Measurements from ENCODE around the gene CCDC192. TPM values are rescaled to one million over a fixed set of nuclear protein-coding genes. Genes with fewer than 3 reads are reported as not detected.

Gene CCDC192
- total RNA-seq, 4 donors from 2014 or later = not detected

DNA sequence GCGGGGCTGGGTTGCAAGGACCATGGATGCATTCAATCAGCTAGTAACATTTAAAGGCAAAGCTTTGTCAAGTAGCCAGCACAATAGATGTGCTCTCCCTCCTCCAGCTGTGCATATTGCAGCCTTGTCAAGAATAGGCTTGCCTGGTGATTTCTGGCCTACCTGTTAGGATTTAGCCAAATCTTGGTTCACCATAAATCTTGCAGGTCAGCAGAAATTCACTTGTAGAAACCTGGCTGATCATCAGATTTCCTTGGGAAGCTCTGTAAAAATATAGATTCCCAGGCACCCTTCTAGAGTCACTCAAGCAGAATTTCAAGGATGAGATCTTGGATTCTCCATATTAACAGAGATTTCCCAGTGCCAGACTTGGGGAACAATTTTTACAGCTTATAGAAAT is 228.2 kb downstream of the CCDC192 start:
- 86 to 100% methylated on average over 1 of the region's 1 CpG for WGBS, 2 donors (ENCODE audit: low coverage in 1 of 2)
- no peaks in the 10 kb centered on the region for H3K27me3 ChIP-seq
- H3K9me3 ChIP-seq = no peaks in the 10 kb centered on the region
- H3K4me3 ChIP-seq = no peak overlapping the region
- H3K36me3 ChIP-seq = no peaks in the 10 kb centered on the region
- H3K4me1 ChIP-seq = peaks cover 0 to 13% (median 4%) of the 10 kb centered on the region in 4 donors
- in situ Hi-C loops (cut with MboI; ENCODE audit: low pct_ligation_motif_present in 1 of 4, low pct_unique_long_range_greater_than_20kb in 1 of 4, low sequenced_read_pairs in 3 of 4) = no loop called here
- DNase-seq = no peak
- TF ChIP-seq, protein P1, sequence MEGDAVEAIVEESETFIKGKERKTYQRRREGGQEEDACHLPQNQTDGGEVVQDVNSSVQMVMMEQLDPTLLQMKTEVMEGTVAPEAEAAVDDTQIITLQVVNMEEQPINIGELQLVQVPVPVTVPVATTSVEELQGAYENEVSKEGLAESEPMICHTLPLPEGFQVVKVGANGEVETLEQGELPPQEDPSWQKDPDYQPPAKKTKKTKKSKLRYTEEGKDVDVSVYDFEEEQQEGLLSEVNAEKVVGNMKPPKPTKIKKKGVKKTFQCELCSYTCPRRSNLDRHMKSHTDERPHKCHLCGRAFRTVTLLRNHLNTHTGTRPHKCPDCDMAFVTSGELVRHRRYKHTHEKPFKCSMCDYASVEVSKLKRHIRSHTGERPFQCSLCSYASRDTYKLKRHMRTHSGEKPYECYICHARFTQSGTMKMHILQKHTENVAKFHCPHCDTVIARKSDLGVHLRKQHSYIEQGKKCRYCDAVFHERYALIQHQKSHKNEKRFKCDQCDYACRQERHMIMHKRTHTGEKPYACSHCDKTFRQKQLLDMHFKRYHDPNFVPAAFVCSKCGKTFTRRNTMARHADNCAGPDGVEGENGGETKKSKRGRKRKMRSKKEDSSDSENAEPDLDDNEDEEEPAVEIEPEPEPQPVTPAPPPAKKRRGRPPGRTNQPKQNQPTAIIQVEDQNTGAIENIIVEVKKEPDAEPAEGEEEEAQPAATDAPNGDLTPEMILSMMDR (IDR thresholded peaks at IDR 0.05) = no peak
- TF ChIP-seq EP300 (IDR thresholded peaks at IDR 0.05; ENCODE audit: low read depth) (no peak), POLR2A (IDR thresholded peaks at IDR 0.05) (no peak), POLR2AphosphoS5 (IDR thresholded peaks at IDR 0.05) (no peak)
- no peak overlapping the region for H3K27ac ChIP-seq
- intact Hi-C loops (cut with DNase I; ENCODE audit: low total_unique reads) = no loop called here

DNA sequence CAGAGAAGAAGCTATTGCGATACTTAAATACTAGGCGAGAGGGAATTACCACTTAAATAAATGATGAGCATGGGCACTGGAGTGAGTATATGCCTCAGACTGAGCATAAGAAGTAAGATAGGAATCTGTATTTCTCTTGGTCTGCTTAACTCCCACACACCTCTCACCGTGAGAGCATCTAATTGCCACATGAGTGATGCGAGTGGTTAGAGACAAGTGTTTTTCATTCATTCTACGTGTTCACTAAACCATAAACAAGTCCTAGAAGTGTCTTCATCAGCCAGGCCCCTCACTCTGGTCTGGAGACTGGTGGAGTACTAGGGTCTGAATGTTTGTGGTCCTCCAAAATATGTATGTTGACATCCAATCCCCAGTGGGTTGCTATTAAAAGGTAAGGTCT is 230.2 kb downstream of the CCDC192 start:
- Histone ChIP-seq H3K27ac (no peak overlapping the region), H3K4me3 (no peak overlapping the region), H3K36me3 (no peaks in the 10 kb centered on the region), H3K4me1 (peaks cover 0 to 10% (median 2%) of the 10 kb centered on the region in 4 donors), H3K9me3 (no peaks in the 10 kb centered on the region), H3K27me3 (no peaks in the 10 kb centered on the region)
- WGBS, 2 donors (ENCODE audit: low coverage in 1 of 2) = 84 to 95% methylated on average over 3 to 5 of the region's 5 CpGs
- intact Hi-C loops (cut with DNase I; ENCODE audit: low total_unique reads) (no loop called here), in situ Hi-C loops (cut with MboI; ENCODE audit: low pct_ligation_motif_present in 1 of 4, low pct_unique_long_range_greater_than_20kb in 1 of 4, low sequenced_read_pairs in 3 of 4) (no loop called here)
- no peak for TF ChIP-seq EP300 (IDR thresholded peaks at IDR 0.05; ENCODE audit: low read depth)
- TF ChIP-seq POLR2AphosphoS5 (IDR thresholded peaks at IDR 0.05) = no peak
- TF ChIP-seq, protein P1 (IDR thresholded peaks at IDR 0.05) = no peak
- TF ChIP-seq POLR2A (IDR thresholded peaks at IDR 0.05) = no peak
- no peak for DNase-seq

DNA sequence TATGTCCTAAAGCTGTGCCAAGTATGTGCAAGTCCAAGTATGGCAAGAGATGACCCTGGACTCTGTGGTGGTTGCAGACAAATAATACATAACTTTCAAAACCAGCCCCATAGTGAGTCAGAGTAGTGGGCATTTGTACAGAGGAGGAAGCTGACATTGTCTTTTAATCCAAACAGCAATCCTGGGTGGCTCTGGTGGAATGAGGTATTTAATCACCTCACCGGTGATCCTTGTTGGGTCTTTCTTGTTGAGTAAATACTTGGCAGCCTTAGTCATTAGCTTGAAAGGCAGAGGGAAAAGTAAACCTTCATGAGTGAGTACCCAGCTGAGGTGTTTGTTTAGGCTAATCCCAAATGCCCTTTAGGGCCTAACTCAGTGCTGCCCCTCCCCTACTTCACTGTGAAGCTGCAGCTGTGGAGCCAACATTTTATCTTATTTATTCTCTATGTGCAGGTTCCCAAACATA is 231.6 kb downstream of the CCDC192 start:
- TF ChIP-seq, protein P1 (IDR thresholded peaks at IDR 0.05) = no peak
- TF ChIP-seq EP300 (IDR thresholded peaks at IDR 0.05; ENCODE audit: low read depth) (no peak), POLR2A (IDR thresholded peaks at IDR 0.05) (no peak), POLR2AphosphoS5 (IDR thresholded peaks at IDR 0.05) (no peak)
- H3K36me3 ChIP-seq = no peaks in the 10 kb centered on the region
- no peaks in the 10 kb centered on the region for H3K9me3 ChIP-seq
- DNase-seq = no peak
- in situ Hi-C loops (cut with MboI; ENCODE audit: low pct_ligation_motif_present in 1 of 4, low pct_unique_long_range_greater_than_20kb in 1 of 4, low sequenced_read_pairs in 3 of 4) (no loop called here), intact Hi-C loops (cut with DNase I; ENCODE audit: low total_unique reads) (no loop called here)
- no peaks in the 10 kb centered on the region for H3K27me3 ChIP-seq
- 40 to 45% methylated on average over 1 of the region's 1 CpG for WGBS, 2 donors (ENCODE audit: low coverage in 1 of 2)
- no peak overlapping the region for H3K4me3 ChIP-seq
- peak overlapping the region in 3 of 4 donors; percentile 7 to 43 (median 13) for H3K27ac ChIP-seq
- H3K4me1 ChIP-seq = peaks cover 0 to 10% (median 2%) of the 10 kb centered on the region in 4 donors

DNA sequence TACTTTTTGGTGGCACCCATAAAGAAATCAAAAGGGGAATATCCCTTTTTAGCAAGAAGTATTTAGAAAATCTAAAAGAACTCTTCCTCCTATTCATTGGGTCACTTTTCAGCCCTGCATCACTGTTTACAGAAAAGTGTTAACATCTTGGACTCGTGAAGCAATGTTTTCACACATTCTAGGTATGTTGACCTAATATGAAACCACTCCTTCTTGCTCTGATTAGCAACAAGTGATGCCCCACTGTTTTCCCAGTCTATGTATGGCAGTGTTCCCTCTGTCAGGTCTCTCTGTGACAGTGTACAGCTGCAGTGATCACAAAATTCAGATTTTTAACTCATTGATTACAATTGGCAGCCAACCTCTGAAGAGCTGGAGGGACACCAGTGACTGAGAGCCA is 232.2 kb downstream of the CCDC192 start:
- DNase-seq = no peak
- Histone ChIP-seq H3K27ac (peak overlapping the region in 1 of 4 donors; percentile 43), H3K4me3 (no peak overlapping the region), H3K9me3 (no peaks in the 10 kb centered on the region), H3K27me3 (no peaks in the 10 kb centered on the region), H3K4me1 (peaks cover 0 to 10% (median under 1%) of the 10 kb centered on the region in 4 donors), H3K36me3 (no peaks in the 10 kb centered on the region)
- in situ Hi-C loops (cut with MboI; ENCODE audit: low pct_ligation_motif_present in 1 of 4, low pct_unique_long_range_greater_than_20kb in 1 of 4, low sequenced_read_pairs in 3 of 4) = no loop called here
- intact Hi-C loops (cut with DNase I; ENCODE audit: low total_unique reads) = no loop called here
- 38 to 43% methylated on average over 1 of the region's 1 CpG for WGBS, 2 donors (ENCODE audit: low coverage in 1 of 2)
- TF ChIP-seq POLR2AphosphoS5 (IDR thresholded peaks at IDR 0.05) = no peak
- no peak for TF ChIP-seq EP300 (IDR thresholded peaks at IDR 0.05; ENCODE audit: low read depth)
- TF ChIP-seq, protein P1 (IDR thresholded peaks at IDR 0.05) = no peak
- no peak for TF ChIP-seq POLR2A (IDR thresholded peaks at IDR 0.05)

Data from transverse colon (tissue), 4 donors.